Endothelial cell (in vitro differentiated cells): Measurements from ENCODE around the gene CMTM8. TPM values are rescaled to one million over a fixed set of nuclear protein-coding genes. Genes with fewer than 3 reads are reported as not detected.
A peak's percentile ranks its signal among the peaks of the same experiment; 100 is the strongest.

Experiments
- DNase-seq: peaks from one replicate; pipeline ENCODE4 v3.0.0; 2021; ENCODE audit warnings: low spot score
- H3K27ac Mint-ChIP-seq: one replicate; pipeline ENCODE4 v1.8.0; 2021; ENCODE audit warnings: mixed read lengths, inconsistent platforms; ENCODE audit not compliant: unreplicated experiment
- H3K27me3 Mint-ChIP-seq: one replicate; pipeline ENCODE4 v1.8.0; 2021; ENCODE audit warnings: mild to moderate bottlenecking, moderate library complexity, mixed read lengths, inconsistent platforms; ENCODE audit not compliant: unreplicated experiment
- H3K36me3 Mint-ChIP-seq: one replicate; pipeline ENCODE4 v1.8.0; 2021; ENCODE audit warnings: mild to moderate bottlenecking, low read depth, mixed read lengths, inconsistent platforms; ENCODE audit not compliant: unreplicated experiment
- H3K4me1 Mint-ChIP-seq: one replicate; pipeline ENCODE4 v1.8.0; 2021; ENCODE audit warnings: mild to moderate bottlenecking, mixed read lengths, inconsistent platforms; ENCODE audit not compliant: unreplicated experiment
- H3K4me3 Mint-ChIP-seq: one replicate; pipeline ENCODE4 v1.8.0; 2021; ENCODE audit warnings: mild to moderate bottlenecking, mixed read lengths, inconsistent platforms; ENCODE audit not compliant: unreplicated experiment
- H3K9me3 Mint-ChIP-seq: one replicate; pipeline ENCODE4 v1.8.0; 2021; ENCODE audit warnings: mixed read lengths, inconsistent platforms; ENCODE audit not compliant: unreplicated experiment
- CTCF ChIP-seq: fragments of 200-600 bp; sonication (generic); IDR thresholded peaks from one replicate; pipeline ENCODE4 v1.5.0; 2021; ENCODE audit warnings: antibody characterized with exemption; ENCODE audit not compliant: unreplicated experiment
- total RNA-seq: library from RNA; stranded (reverse); fragmentation: NEBNext Ultra II Directional; extraction: Animal tissue kit (Norgen Biotek cat#: 25700); gene quantifications from one replicate; pipeline ENCODE4 v1.2.1, GENCODE V29; 2021; ENCODE audit not compliant: unreplicated experiment

The CMTM8 gene
- total RNA-seq, 1 donor from 2014 or later = 16.2 TPM

- no peak for DNase-seq
- no peak overlapping the region for H3K27ac Mint-ChIP-seq
- H3K9me3 Mint-ChIP-seq = no peaks in the 10 kb centered on the region
- H3K4me3 Mint-ChIP-seq = no peak overlapping the region
- H3K27me3 Mint-ChIP-seq = peaks cover 2% of the 10 kb centered on the region
- H3K4me1 Mint-ChIP-seq = peaks cover 26% of the 10 kb centered on the region
- no peaks in the 10 kb centered on the region for H3K36me3 Mint-ChIP-seq
- no peak for TF ChIP-seq CTCF
These were observed 88.3 kb downstream of the CMTM8 start for GRCh38 chr3:32326795-32327194.

- H3K27ac Mint-ChIP-seq = no peak overlapping the region
These were observed 96.2 kb downstream of the CMTM8 start for GRCh38 chr3:32334675-32335074.

GRCh38 chr3:32335365-32336112 is 97.1 kb downstream of the CMTM8 start:
- H3K9me3 Mint-ChIP-seq = no peaks in the 10 kb centered on the region
- no peak for TF ChIP-seq CTCF
- H3K27ac Mint-ChIP-seq = no peak overlapping the region
- no peak overlapping the region for H3K4me3 Mint-ChIP-seq
- no peaks in the 10 kb centered on the region for H3K36me3 Mint-ChIP-seq
- H3K27me3 Mint-ChIP-seq = no peaks in the 10 kb centered on the region
- H3K4me1 Mint-ChIP-seq = peaks cover 32% of the 10 kb centered on the region
- no peak for DNase-seq

More at GRCh38 chr3:32334675-32335074, 96.2 kb downstream of the CMTM8 start:
- H3K4me3 Mint-ChIP-seq = no peak overlapping the region
- H3K9me3 Mint-ChIP-seq = no peaks in the 10 kb centered on the region
- H3K27me3 Mint-ChIP-seq = no peaks in the 10 kb centered on the region
- H3K4me1 Mint-ChIP-seq = peaks cover 32% of the 10 kb centered on the region
- DNase-seq = peak; percentile 25
- H3K36me3 Mint-ChIP-seq = no peaks in the 10 kb centered on the region
- peak; percentile 12 for TF ChIP-seq CTCF

GRCh38 chr3:32336113-32336498 is 97.6 kb downstream of the CMTM8 start:
- Mint-ChIP-seq H3K4me3 (no peak overlapping the region), H3K27ac (peak overlapping the region; percentile 63), H3K4me1 (peaks cover 32% of the 10 kb centered on the region), H3K27me3 (no peaks in the 10 kb centered on the region), H3K36me3 (no peaks in the 10 kb centered on the region), H3K9me3 (no peaks in the 10 kb centered on the region)
- DNase-seq = no peak
- TF ChIP-seq CTCF = no peak

- Mint-ChIP-seq H3K27me3 (no peaks in the 10 kb centered on the region), H3K4me3 (no peak overlapping the region), H3K9me3 (no peaks in the 10 kb centered on the region), H3K36me3 (no peaks in the 10 kb centered on the region), H3K4me1 (peaks cover 32% of the 10 kb centered on the region), H3K27ac (no peak overlapping the region)
- TF ChIP-seq CTCF = no peak
- no peak for DNase-seq
These were observed 99.0 kb downstream of the CMTM8 start for GRCh38 chr3:32337505-32337904.
